H4 (cell line): ENCODE results near the gene SPECC1L. TPM values are rescaled to one million over a fixed set of nuclear protein-coding genes. Genes with fewer than 3 reads are reported as not detected.

Experiments used
- DNase-seq: peaks from one replicate; pipeline ENCODE4 v3.0.0-alpha.2; 2015; ENCODE audit warnings: low spot score
- total RNA-seq: library from RNA; depleted of rRNA; stranded (reverse); fragments of >200 nt; shearing (Covaris generic); gene quantifications from 2 replicates; pipeline ENCODE4 v1.2.3, GENCODE V29; 2014

The SPECC1L gene
- total RNA-seq, 1 experiment from 2014 or later = 10.8 TPM

- no peak for DNase-seq
Measured at GRCh38 chr22:24428751-24429410, 158.2 kb downstream of the SPECC1L start.

GRCh38 chr22:24429411-24430365 is 159.1 kb downstream of the SPECC1L start:
- no peak for DNase-seq

GRCh38 chr22:24430431-24431308 is 160.0 kb downstream of the SPECC1L start:
- DNase-seq = no peak

- DNase-seq = no peak
Measured at GRCh38 chr22:24431309-24432034, 160.8 kb downstream of the SPECC1L start.

- no peak for DNase-seq
Measured at GRCh38 chr22:24432059-24432853, 161.6 kb downstream of the SPECC1L start.

GRCh38 chr22:24433001-24433827 is 162.6 kb downstream of the SPECC1L start:
- no peak for DNase-seq

- no peak for DNase-seq
Measured at GRCh38 chr22:24433828-24434470, 163.3 kb downstream of the SPECC1L start.

- DNase-seq = no peak
Measured at GRCh38 chr22:24434471-24435322, 164.1 kb downstream of the SPECC1L start.

- no peak for DNase-seq
Measured at GRCh38 chr22:24435323-24435645, 164.7 kb downstream of the SPECC1L start.

- no peak for DNase-seq
Measured at GRCh38 chr22:24435861-24436371, 165.3 kb downstream of the SPECC1L start.

- no peak for DNase-seq
Measured at GRCh38 chr22:24436553-24436952, 165.9 kb downstream of the SPECC1L start.

GRCh38 chr22:24437091-24437490 is 166.5 kb downstream of the SPECC1L start:
- no peak for DNase-seq

- no peak for DNase-seq
Measured at GRCh38 chr22:24437741-24438328, 167.2 kb downstream of the SPECC1L start.

GRCh38 chr22:24440270-24440717 is 169.7 kb downstream of the SPECC1L start:
- no peak for DNase-seq

- DNase-seq = no peak
Measured at GRCh38 chr22:24440718-24441405, 170.2 kb downstream of the SPECC1L start.

- DNase-seq = no peak
Measured at GRCh38 chr22:24441406-24442351, 171.0 kb downstream of the SPECC1L start.
